ENCODE results near the gene SLCO6A1.

DNA sequence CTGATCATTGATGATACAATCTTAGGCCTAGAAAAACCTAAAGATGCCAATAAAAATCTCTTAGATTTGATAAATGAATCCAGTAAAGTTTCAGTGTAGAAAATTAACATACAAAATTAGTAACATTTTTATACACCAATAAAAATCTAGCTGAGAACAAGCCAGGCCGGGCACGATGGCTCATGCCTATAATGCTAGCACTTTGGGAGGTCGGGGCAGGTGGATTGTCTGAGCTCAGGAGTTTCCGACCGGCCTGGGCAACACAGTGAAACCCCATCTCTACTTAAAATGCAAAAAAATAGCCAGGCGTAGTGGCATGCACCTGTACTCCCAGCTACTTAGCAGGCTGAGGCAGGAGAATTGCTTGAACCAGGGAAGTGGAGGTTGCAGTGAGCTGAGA lies 84.4 kb downstream of the SLCO6A1 start:
- TF ChIP-seq, protein P1, sequence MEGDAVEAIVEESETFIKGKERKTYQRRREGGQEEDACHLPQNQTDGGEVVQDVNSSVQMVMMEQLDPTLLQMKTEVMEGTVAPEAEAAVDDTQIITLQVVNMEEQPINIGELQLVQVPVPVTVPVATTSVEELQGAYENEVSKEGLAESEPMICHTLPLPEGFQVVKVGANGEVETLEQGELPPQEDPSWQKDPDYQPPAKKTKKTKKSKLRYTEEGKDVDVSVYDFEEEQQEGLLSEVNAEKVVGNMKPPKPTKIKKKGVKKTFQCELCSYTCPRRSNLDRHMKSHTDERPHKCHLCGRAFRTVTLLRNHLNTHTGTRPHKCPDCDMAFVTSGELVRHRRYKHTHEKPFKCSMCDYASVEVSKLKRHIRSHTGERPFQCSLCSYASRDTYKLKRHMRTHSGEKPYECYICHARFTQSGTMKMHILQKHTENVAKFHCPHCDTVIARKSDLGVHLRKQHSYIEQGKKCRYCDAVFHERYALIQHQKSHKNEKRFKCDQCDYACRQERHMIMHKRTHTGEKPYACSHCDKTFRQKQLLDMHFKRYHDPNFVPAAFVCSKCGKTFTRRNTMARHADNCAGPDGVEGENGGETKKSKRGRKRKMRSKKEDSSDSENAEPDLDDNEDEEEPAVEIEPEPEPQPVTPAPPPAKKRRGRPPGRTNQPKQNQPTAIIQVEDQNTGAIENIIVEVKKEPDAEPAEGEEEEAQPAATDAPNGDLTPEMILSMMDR (IDR thresholded peaks at IDR 0.05) = no peak
- TF ChIP-seq EP300 (IDR thresholded peaks at IDR 0.05) = no peak

Data from tibial nerve (tissue), 4 donors.